Gastroesophageal sphincter (tissue), 4 donors: ENCODE results near the gene SGO2. TPM values are rescaled to one million over a fixed set of nuclear protein-coding genes. Genes with fewer than 3 reads are reported as not detected.
"Not testable (repeated sequence)": the region's sequence is repeated elsewhere in the genome, so short reads cannot be mapped to it uniquely, and the experiment has no call there.

Source experiments
- ATAC-seq: fragments of 150-250 bp; one replicate; pipeline ENCODE4 v1.9.1; 2016; ENCODE audit warnings: mild to moderate bottlenecking, moderate library complexity
- H3K27ac ChIP-seq, 4 donors: fragments of 200-600 bp; sonication (generic) in 3 of 4; 1 replicate in 3 of 4; 2 replicates in 1 of 4; pipeline ENCODE4 v1.5.1; 2016 to 2019
- H3K27me3 ChIP-seq: fragments of 200-600 bp; sonication (generic); one replicate; pipeline ENCODE4 v1.5.1; 2019
- H3K36me3 ChIP-seq, 2 donors: fragments of 200-600 bp; sonication (generic); one replicate each; pipeline ENCODE4 v1.5.1; 2019; ENCODE audit warnings: control low read depth in 1 of 2
- H3K4me1 ChIP-seq, 3 donors: fragments of 200-600 bp; sonication (generic); 1 replicate in 2 of 3; 2 replicates in 1 of 3; pipeline ENCODE4 v1.5.1; 2016 to 2019; ENCODE audit warnings: control low read depth in 2 of 3
- H3K4me3 ChIP-seq, 2 donors: fragments of 200-600 bp; sonication (generic); one replicate each; pipeline ENCODE4 v1.5.1; 2019; ENCODE audit warnings: mild to moderate bottlenecking in 1 of 2, moderate library complexity in 1 of 2
- H3K9me3 ChIP-seq, 3 donors: fragments of 200-600 bp; sonication (generic); one replicate each; pipeline ENCODE4 v1.5.1; 2017 to 2019; ENCODE audit warnings: control low read depth in 2 of 3
- CTCF ChIP-seq, 4 experiments: fragments of 200-600 bp in 2 of 4; fragments of 450-650 bp in 2 of 4; sonication (generic) in 1 of 4; IDR thresholded peaks; one replicate each; pipeline ENCODE4 v1.5.1; 2017 to 2019; ENCODE audit warnings: antibody characterized with exemption in 4 of 4, mild to moderate bottlenecking in 2 of 4, moderate library complexity in 2 of 4
- EP300 ChIP-seq: sonication (generic); formaldehyde crosslinking; IDR thresholded peaks from one replicate; pipeline ENCODE4 v1.6.1; 2017; ENCODE audit warnings: antibody characterized with exemption, mild to moderate bottlenecking
- POLR2A ChIP-seq, 2 donors: fragments of 450-650 bp; IDR thresholded peaks; one replicate each; pipeline ENCODE4 v1.6.1; 2017; ENCODE audit warnings: antibody characterized with exemption in 2 of 2, mild to moderate bottlenecking in 2 of 2, moderate library complexity in 1 of 2
- POLR2AphosphoS5 ChIP-seq: sonication (generic); formaldehyde crosslinking; IDR thresholded peaks from one replicate; pipeline ENCODE4 v1.6.1; 2017; ENCODE audit warnings: antibody characterized with exemption
- WGBS, 2 donors: methylation state at CpG; one replicate each; pipeline ENCODE4 v1.1.5; 2018; ENCODE audit warnings: low coverage in 1 of 2; 5-methylcytosine and 5-hydroxymethylcytosine counted together
- total RNA-seq, 4 donors: library from RNA; depleted of rRNA; stranded (reverse); fragments of >200 nt; gene quantifications; one replicate each; pipeline ENCODE4 v1.1.0, GENCODE V29; 2016

Gene SGO2
- total RNA-seq, 4 donors from 2014 or later: 0.62 to 1.8 (median 1.4) TPM

GRCh38 chr2:200538139-200538538, 12.1 kb downstream of the SGO2 start:
- 100% methylated on average over 1 of the region's 1 CpG for WGBS, 2 donors
- Histone ChIP-seq H3K27me3 (no peaks in the 10 kb centered on the region), H3K36me3 (no peaks in the 10 kb centered on the region), H3K27ac (no peak overlapping the region), H3K4me3 (no peak overlapping the region), H3K4me1 (no peaks in the 10 kb centered on the region), H3K9me3 (no peaks in the 10 kb centered on the region)
- no peak for ATAC-seq
- TF ChIP-seq POLR2A (IDR thresholded peaks at IDR 0.05): no peak
- TF ChIP-seq CTCF (IDR thresholded peaks at IDR 0.05): no peak
- no peak for TF ChIP-seq EP300
- TF ChIP-seq POLR2AphosphoS5: no peak

GRCh38 chr2:200540793-200541192, 14.8 kb downstream of the SGO2 start:
- Histone ChIP-seq H3K9me3 (no peaks in the 10 kb centered on the region), H3K36me3 (no peaks in the 10 kb centered on the region), H3K27ac (no peak overlapping the region), H3K27me3 (no peaks in the 10 kb centered on the region), H3K4me3 (no peak overlapping the region), H3K4me1 (no peaks in the 10 kb centered on the region)
- TF ChIP-seq POLR2AphosphoS5 (no peak), EP300 (no peak), POLR2A (IDR thresholded peaks at IDR 0.05) (no peak), CTCF (IDR thresholded peaks at IDR 0.05) (no peak)
- ATAC-seq: no peak

- not testable (repeated sequence) for H3K4me3 ChIP-seq, ATAC-seq, H3K27ac ChIP-seq, H3K36me3 ChIP-seq, H3K4me1 ChIP-seq, H3K27me3 ChIP-seq, H3K9me3 ChIP-seq
- 100% methylated on average over 1 of the region's 12 CpGs; no CpG with 5 or more reads in 1 of the 2 donors for WGBS, 2 donors
These were observed 40.6 kb downstream of the SGO2 start for GRCh38 chr2:200566596-200566995.

- TF ChIP-seq CTCF (IDR thresholded peaks at IDR 0.05): no peak
- TF ChIP-seq POLR2A (IDR thresholded peaks at IDR 0.05): no peak
- no peak for TF ChIP-seq POLR2AphosphoS5
- TF ChIP-seq EP300: no peak
- Histone ChIP-seq H3K4me3 (no peak overlapping the region), H3K27ac (no peak overlapping the region), H3K27me3 (no peaks in the 10 kb centered on the region), H3K4me1 (no peaks in the 10 kb centered on the region), H3K9me3 (no peaks in the 10 kb centered on the region), H3K36me3 (no peaks in the 10 kb centered on the region)
- WGBS, 2 donors: 98 to 100% methylated on average over 2 to 3 of the region's 3 CpGs
- ATAC-seq: no peak
These were observed 41.9 kb downstream of the SGO2 start for GRCh38 chr2:200567932-200568331.

GRCh38 chr2:200575957-200576356, 50.0 kb downstream of the SGO2 start:
- 92 to 100% methylated on average over 2 of the region's 2 CpGs for WGBS, 2 donors
- H3K9me3 ChIP-seq: no peaks in the 10 kb centered on the region
- no peaks in the 10 kb centered on the region for H3K4me1 ChIP-seq
- peak in 1 of 4 experiments; percentile 42 for TF ChIP-seq CTCF (IDR thresholded peaks at IDR 0.05)
- TF ChIP-seq POLR2A (IDR thresholded peaks at IDR 0.05): no peak
- H3K27me3 ChIP-seq: no peaks in the 10 kb centered on the region
- H3K27ac ChIP-seq: no peak overlapping the region
- no peak for ATAC-seq
- H3K36me3 ChIP-seq: no peaks in the 10 kb centered on the region
- H3K4me3 ChIP-seq: no peak overlapping the region

GRCh38 chr2:200577027-200577426, 51.0 kb downstream of the SGO2 start:
- 89 to 100% methylated on average over 3 of the region's 3 CpGs for WGBS, 2 donors
- ATAC-seq: no peak

More at GRCh38 chr2:200577027-200577426, 51.0 kb downstream of the SGO2 start:
- H3K27me3 ChIP-seq: no peaks in the 10 kb centered on the region
- no peaks in the 10 kb centered on the region for H3K4me1 ChIP-seq
- H3K36me3 ChIP-seq: no peaks in the 10 kb centered on the region
- no peaks in the 10 kb centered on the region for H3K9me3 ChIP-seq
- no peak overlapping the region for H3K4me3 ChIP-seq
- TF ChIP-seq POLR2A (IDR thresholded peaks at IDR 0.05) (no peak), EP300 (no peak), CTCF (IDR thresholded peaks at IDR 0.05) (no peak), POLR2AphosphoS5 (no peak)
- H3K27ac ChIP-seq: no peak overlapping the region
